HEK293 (cell line): ENCODE data around the gene PAXX.
A peak's percentile ranks its signal among the peaks of the same experiment; 100 is the strongest.

ENCODE experiments used
- CTCF ChIA-PET: fragments of 350-600 bp; formaldehyde crosslinking; extraction: SDS; loops from one replicate; lab custom pipeline; 2021; ENCODE audit warnings: antibody characterized with exemption; lab: Yijun Ruan, JAX
- POLR2A ChIA-PET: fragments of 300-600 bp; formaldehyde crosslinking; extraction: SDS; loops from one replicate; lab custom pipeline; 2020; ENCODE audit warnings: antibody characterized with exemption, inconsistent platforms; lab: Yijun Ruan, JAX
- H3K27ac ChIP-seq: fragments of 200-500 bp; sonication (Bioruptor generic); 2 replicates; pipeline ENCODE4 v1.5.1; 2014; ENCODE audit warnings: low read depth, low read length, control low read depth, inconsistent platforms; ENCODE audit errors: extremely low read depth
- H3K36me3 ChIP-seq, 2 experiments: fragments of 200-500 bp in 1 of 2; sonication (Bioruptor generic) in 1 of 2; 1 replicate in 1 of 2; 2 replicates in 1 of 2; pipeline ENCODE4 v1.5.1; 2014 to 2017; ENCODE audit warnings: inconsistent platforms in 2 of 2, low read length in 2 of 2; ENCODE audit not compliant: control insufficient read depth in 2 of 2, insufficient read depth in 1 of 2
- H3K4me1 ChIP-seq: fragments of 200-500 bp; sonication (Bioruptor generic); 2 replicates; pipeline ENCODE4 v1.5.1; 2014; ENCODE audit warnings: mild to moderate bottlenecking, low read length, inconsistent platforms; ENCODE audit not compliant: control insufficient read depth, insufficient read depth
- H3K4me3 ChIP-seq: 2 replicates; pipeline ENCODE4 v1.5.1; 2011; ENCODE audit warnings: low read depth, mild to moderate bottlenecking, control low read depth, low read length, moderate library complexity
- H3K9me3 ChIP-seq: fragments of 200-500 bp; sonication (Bioruptor generic); 2 replicates; pipeline ENCODE4 v1.5.1; 2014; ENCODE audit warnings: low read depth, low read length, inconsistent platforms; ENCODE audit not compliant: control insufficient read depth, insufficient read depth
- EGR2 ChIP-seq: fragments of 450-650 bp; formaldehyde crosslinking; IDR thresholded peaks from 2 replicates; pipeline ENCODE4 v1.5.1; 2016; ENCODE audit warnings: low read depth, missing biosample characterization, missing genetic modification characterization
- GLIS1 ChIP-seq: fragments of 450-650 bp; formaldehyde crosslinking; IDR thresholded peaks from 2 replicates; pipeline ENCODE4 v1.5.1; 2016; ENCODE audit warnings: missing biosample characterization, missing genetic modification characterization
- GLIS2 ChIP-seq: fragments of 450-650 bp; formaldehyde crosslinking; IDR thresholded peaks from 2 replicates; pipeline ENCODE4 v1.5.1; 2016; ENCODE audit warnings: missing biosample characterization, missing genetic modification characterization
- HOXC10 ChIP-seq: sonication (generic); formaldehyde crosslinking; IDR thresholded peaks from 2 replicates; pipeline ENCODE4 v1.8.1; 2023; ENCODE audit warnings: mild to moderate bottlenecking, missing genetic modification reagents
- SP3 ChIP-seq: fragments of 450-650 bp; formaldehyde crosslinking; IDR thresholded peaks from 2 replicates; pipeline ENCODE4 v1.5.1; 2016; ENCODE audit warnings: missing biosample characterization, missing genetic modification characterization
- ZBTB8A ChIP-seq: fragments of 450-650 bp; formaldehyde crosslinking; IDR thresholded peaks from 2 replicates; pipeline ENCODE4 v1.5.1; 2016; ENCODE audit warnings: missing biosample characterization, missing genetic modification characterization
- ZFHX2 ChIP-seq: fragments of 450-650 bp; formaldehyde crosslinking; conservative IDR thresholded peaks from 2 replicates; pipeline ENCODE4 v1.5.1; 2016; ENCODE audit warnings: missing biosample characterization, missing genetic modification characterization
- ZFP3 ChIP-seq: fragments of 450-650 bp; formaldehyde crosslinking; IDR thresholded peaks from 2 replicates; pipeline ENCODE4 v1.5.1; 2016; ENCODE audit warnings: low read depth, missing biosample characterization, missing genetic modification characterization
- ZIC2 ChIP-seq: fragments of 450-650 bp; formaldehyde crosslinking; IDR thresholded peaks from 2 replicates; pipeline ENCODE4 v1.5.1; 2016; ENCODE audit warnings: missing biosample characterization, missing genetic modification characterization
- ZNF155 ChIP-seq: fragments of 450-650 bp; formaldehyde crosslinking; IDR thresholded peaks from 2 replicates; pipeline ENCODE4 v1.5.1; 2016; ENCODE audit warnings: missing biosample characterization, missing genetic modification characterization
- ZNF169 ChIP-seq: fragments of 450-650 bp; formaldehyde crosslinking; IDR thresholded peaks from 2 replicates; pipeline ENCODE4 v1.5.1; 2016; ENCODE audit warnings: missing biosample characterization, missing genetic modification characterization
- ZNF19 ChIP-seq: fragments of 450-650 bp; formaldehyde crosslinking; IDR thresholded peaks from 2 replicates; pipeline ENCODE4; 2016; ENCODE audit warnings: missing biosample characterization, missing genetic modification characterization, low read depth
- ZNF223 ChIP-seq: fragments of 450-650 bp; formaldehyde crosslinking; IDR thresholded peaks from 2 replicates; pipeline ENCODE4 v1.5.1; 2016; ENCODE audit warnings: missing biosample characterization, missing genetic modification characterization
- ZNF416 ChIP-seq: fragments of 450-650 bp; formaldehyde crosslinking; IDR thresholded peaks from 2 replicates; pipeline ENCODE4 v1.5.1; 2016; ENCODE audit warnings: missing biosample characterization, missing genetic modification characterization
- ZNF488 ChIP-seq: fragments of 450-650 bp; formaldehyde crosslinking; IDR thresholded peaks from 2 replicates; pipeline ENCODE4 v1.5.1; 2016; ENCODE audit warnings: missing biosample characterization, missing genetic modification characterization
- ZNF549 ChIP-seq: fragments of 450-650 bp; IDR thresholded peaks from 2 replicates; pipeline ENCODE4 v1.5.1; 2018; ENCODE audit warnings: missing biosample characterization, missing genetic modification characterization, mild to moderate bottlenecking, inconsistent platforms, moderate library complexity
- ZNF561 ChIP-seq: fragments of 450-650 bp; IDR thresholded peaks from 2 replicates; pipeline ENCODE4 v1.5.1; 2018; ENCODE audit warnings: missing biosample characterization, missing genetic modification characterization, borderline replicate concordance
- ZNF623 ChIP-seq: fragments of 450-650 bp; formaldehyde crosslinking; IDR thresholded peaks from 2 replicates; pipeline ENCODE4 v1.5.1; 2016; ENCODE audit warnings: missing biosample characterization, missing genetic modification characterization
- ZNF654 ChIP-seq: fragments of 450-650 bp; formaldehyde crosslinking; IDR thresholded peaks from 2 replicates; pipeline ENCODE4 v1.5.1; 2016; ENCODE audit warnings: low read depth, missing biosample characterization, missing genetic modification characterization
- ZSCAN18 ChIP-seq: fragments of 450-650 bp; formaldehyde crosslinking; IDR thresholded peaks from 2 replicates; pipeline ENCODE4 v1.5.1; 2016; ENCODE audit warnings: missing biosample characterization, missing genetic modification characterization
- TF ChIP-seq, protein P1 (sequence below): fragments of 450-650 bp; formaldehyde crosslinking; IDR thresholded peaks from 2 replicates; pipeline ENCODE4 v1.5.1; 2016; ENCODE audit warnings: missing biosample characterization, missing genetic modification characterization
- TF ChIP-seq, protein P2 (sequence below): fragments of 450-650 bp; formaldehyde crosslinking; IDR thresholded peaks from 2 replicates; pipeline ENCODE4 v1.5.1; 2016; ENCODE audit warnings: missing biosample characterization, missing genetic modification characterization
- TF ChIP-seq, protein P3 (sequence below): fragments of 450-650 bp; formaldehyde crosslinking; IDR thresholded peaks from 2 replicates; pipeline ENCODE4 v1.5.1; 2017; ENCODE audit warnings: missing biosample characterization, mild to moderate bottlenecking, missing genetic modification characterization, moderate library complexity

PAXX gene

GRCh38 chr9:136947028-136947891, 45.0 kb upstream of the PAXX start:
- POLR2A ChIA-PET: interaction anchor here (0.8 to 4.9 kb wide), 11 partner anchors 29 to 147 kb away, joined by 3 to 24 read pairs (median 4); partner anchors contain the start of genes MAN1B1, PAXX and PTGDS
- Histone ChIP-seq H3K27ac (no peak overlapping the region), H3K4me1 (no peaks in the 10 kb centered on the region; the same call in 1 of the 2 replicates), H3K4me3 (no peak overlapping the region), H3K9me3 (no peaks in the 10 kb centered on the region), H3K36me3 (peaks cover 0 to 11% of the 10 kb centered on the region in 2 experiments; a peak in 1 of 3 replicates)
- CTCF ChIA-PET: interaction anchor here (0.6 to 5.7 kb wide), 28 partner anchors 15 to 509 kb away, joined by 3 to 119 read pairs (median 6); partner anchors contain the start of genes CLIC3, NPDC1 and PAXX
- TF ChIP-seq GLIS1: peak; percentile 68
- TF ChIP-seq, protein P1, sequence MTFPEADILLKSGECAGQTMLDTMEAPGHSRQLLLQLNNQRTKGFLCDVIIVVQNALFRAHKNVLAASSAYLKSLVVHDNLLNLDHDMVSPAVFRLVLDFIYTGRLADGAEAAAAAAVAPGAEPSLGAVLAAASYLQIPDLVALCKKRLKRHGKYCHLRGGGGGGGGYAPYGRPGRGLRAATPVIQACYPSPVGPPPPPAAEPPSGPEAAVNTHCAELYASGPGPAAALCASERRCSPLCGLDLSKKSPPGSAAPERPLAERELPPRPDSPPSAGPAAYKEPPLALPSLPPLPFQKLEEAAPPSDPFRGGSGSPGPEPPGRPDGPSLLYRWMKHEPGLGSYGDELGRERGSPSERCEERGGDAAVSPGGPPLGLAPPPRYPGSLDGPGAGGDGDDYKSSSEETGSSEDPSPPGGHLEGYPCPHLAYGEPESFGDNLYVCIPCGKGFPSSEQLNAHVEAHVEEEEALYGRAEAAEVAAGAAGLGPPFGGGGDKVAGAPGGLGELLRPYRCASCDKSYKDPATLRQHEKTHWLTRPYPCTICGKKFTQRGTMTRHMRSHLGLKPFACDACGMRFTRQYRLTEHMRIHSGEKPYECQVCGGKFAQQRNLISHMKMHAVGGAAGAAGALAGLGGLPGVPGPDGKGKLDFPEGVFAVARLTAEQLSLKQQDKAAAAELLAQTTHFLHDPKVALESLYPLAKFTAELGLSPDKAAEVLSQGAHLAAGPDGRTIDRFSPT: 0 out of 2 replicates have a peak, but pooled peaks have one; percentile 60
- TF ChIP-seq ZNF155: no peak
- TF ChIP-seq ZIC2 (tag by site-specific recombination): 0 out of 2 replicates have a peak, but pooled peaks have one; percentile 9
- TF ChIP-seq ZNF416 (tag by site-specific recombination): no peak
- peak; percentile 91 for TF ChIP-seq ZFHX2 (tag by site-specific recombination)
- TF ChIP-seq GLIS2 (tag by site-specific recombination): peak; percentile 51; the same call in 1 of the 2 replicates
- peak; percentile 89 for TF ChIP-seq EGR2 (tag by site-specific recombination)
- TF ChIP-seq ZNF169 (tag by site-specific recombination): no peak

DNA sequence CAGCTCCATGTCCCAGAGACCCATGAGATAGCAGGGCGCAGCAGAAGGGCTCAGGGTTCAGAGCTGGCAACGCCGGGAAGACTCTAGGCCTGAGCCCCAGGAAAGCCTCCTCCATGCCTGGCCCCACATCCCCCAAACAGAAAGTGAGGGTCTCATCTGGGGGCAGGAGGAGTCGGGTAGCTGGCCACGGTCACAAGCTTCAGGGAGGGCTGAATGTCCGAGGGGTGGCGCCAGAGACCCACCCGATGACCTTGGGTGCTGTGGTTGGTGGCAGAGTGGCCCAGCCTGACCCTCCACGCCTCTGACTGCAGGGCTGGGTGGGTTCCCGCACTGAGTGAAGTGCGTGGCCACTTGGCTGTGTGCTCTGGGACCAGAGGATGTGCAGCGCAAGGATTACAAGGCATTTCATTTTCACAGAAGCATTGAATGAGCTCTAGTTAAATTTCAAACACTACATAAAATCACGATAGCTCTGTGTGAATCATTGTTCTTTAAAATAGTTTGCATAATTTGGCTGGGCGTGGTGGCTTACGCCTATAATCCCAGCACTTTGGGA, 44.2 kb upstream of the PAXX start:
- ChIA-PET POLR2A (interaction anchor here (0.6 to 4.9 kb wide), 14 partner anchors 21 to 185 kb away, joined by 3 to 24 read pairs (median 4); partner anchors contain the start of genes AJM1, MAN1B1, PAXX and PTGDS), CTCF (interaction anchor here (0.6 to 5.7 kb wide), 34 partner anchors 9 to 708 kb away, joined by 3 to 119 read pairs (median 5); partner anchors contain the start of genes CLIC3, FUT7, LCN8 and NPDC1)
- H3K4me1 ChIP-seq: no peaks in the 10 kb centered on the region; the same call in 1 of the 2 replicates
- H3K9me3 ChIP-seq: no peaks in the 10 kb centered on the region
- no peak overlapping the region for H3K4me3 ChIP-seq
- H3K27ac ChIP-seq: no peak overlapping the region
- peaks cover 0 to 4% of the 10 kb centered on the region in 2 experiments; a peak in 1 of 3 replicates for H3K36me3 ChIP-seq
- no peak for TF ChIP-seq HOXC10 (CRISPR knock-in tag)
- TF ChIP-seq ZNF549: no peak
- TF ChIP-seq ZNF223: no peak
- 0 out of 2 replicates have a peak, but pooled peaks have one; percentile 16 for TF ChIP-seq GLIS2 (tag by site-specific recombination)
- TF ChIP-seq ZNF169 (tag by site-specific recombination): no peak
- TF ChIP-seq, protein P2, sequence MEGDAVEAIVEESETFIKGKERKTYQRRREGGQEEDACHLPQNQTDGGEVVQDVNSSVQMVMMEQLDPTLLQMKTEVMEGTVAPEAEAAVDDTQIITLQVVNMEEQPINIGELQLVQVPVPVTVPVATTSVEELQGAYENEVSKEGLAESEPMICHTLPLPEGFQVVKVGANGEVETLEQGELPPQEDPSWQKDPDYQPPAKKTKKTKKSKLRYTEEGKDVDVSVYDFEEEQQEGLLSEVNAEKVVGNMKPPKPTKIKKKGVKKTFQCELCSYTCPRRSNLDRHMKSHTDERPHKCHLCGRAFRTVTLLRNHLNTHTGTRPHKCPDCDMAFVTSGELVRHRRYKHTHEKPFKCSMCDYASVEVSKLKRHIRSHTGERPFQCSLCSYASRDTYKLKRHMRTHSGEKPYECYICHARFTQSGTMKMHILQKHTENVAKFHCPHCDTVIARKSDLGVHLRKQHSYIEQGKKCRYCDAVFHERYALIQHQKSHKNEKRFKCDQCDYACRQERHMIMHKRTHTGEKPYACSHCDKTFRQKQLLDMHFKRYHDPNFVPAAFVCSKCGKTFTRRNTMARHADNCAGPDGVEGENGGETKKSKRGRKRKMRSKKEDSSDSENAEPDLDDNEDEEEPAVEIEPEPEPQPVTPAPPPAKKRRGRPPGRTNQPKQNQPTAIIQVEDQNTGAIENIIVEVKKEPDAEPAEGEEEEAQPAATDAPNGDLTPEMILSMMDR (tag by site-specific recombination): peak; percentile 65; the same call in 1 of the 2 replicates
- TF ChIP-seq ZBTB8A (tag by site-specific recombination): no peak
- no peak for TF ChIP-seq ZNF623
- no peak for TF ChIP-seq SP3 (tag by site-specific recombination)
- no peak for TF ChIP-seq ZFP3 (tag by site-specific recombination)
- TF ChIP-seq, protein P3, sequence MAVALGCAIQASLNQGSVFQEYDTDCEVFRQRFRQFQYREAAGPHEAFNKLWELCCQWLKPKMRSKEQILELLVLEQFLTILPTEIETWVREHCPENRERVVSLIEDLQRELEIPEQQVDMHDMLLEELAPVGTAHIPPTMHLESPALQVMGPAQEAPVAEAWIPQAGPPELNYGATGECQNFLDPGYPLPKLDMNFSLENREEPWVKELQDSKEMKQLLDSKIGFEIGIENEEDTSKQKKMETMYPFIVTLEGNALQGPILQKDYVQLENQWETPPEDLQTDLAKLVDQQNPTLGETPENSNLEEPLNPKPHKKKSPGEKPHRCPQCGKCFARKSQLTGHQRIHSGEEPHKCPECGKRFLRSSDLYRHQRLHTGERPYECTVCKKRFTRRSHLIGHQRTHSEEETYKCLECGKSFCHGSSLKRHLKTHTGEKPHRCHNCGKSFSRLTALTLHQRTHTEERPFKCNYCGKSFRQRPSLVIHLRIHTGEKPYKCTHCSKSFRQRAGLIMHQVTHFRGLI (tag by site-specific recombination): no peak
- TF ChIP-seq ZNF19 (tag by site-specific recombination): no peak
- TF ChIP-seq ZNF654 (tag by site-specific recombination): peak; percentile 36; the same call in 1 of the 2 replicates
- TF ChIP-seq ZNF561: no peak
- no peak for TF ChIP-seq ZNF488 (tag by site-specific recombination)
- TF ChIP-seq ZSCAN18 (tag by site-specific recombination): no peak
